ENCODE measurements around the gene NAAA.
"Not testable (repeated sequence)": the region's sequence is repeated elsewhere in the genome, so short reads cannot be mapped to it uniquely, and the experiment has no call there.

The NAAA gene

GRCh38 chr4:75940692-75941253 lies at the start of gene NAAA:
Gene NAAA (minus strand): TSS chr4:75941013. CDS start chr4:75940949, 64 bp downstream.
- peak; percentile 85 for DNase-seq

- peak; percentile 3 for DNase-seq
These were observed 49.2 kb upstream of the NAAA start for GRCh38 chr4:75989846-75990528.

- DNase-seq: no peak
These were observed 44.3 kb upstream of the NAAA start for GRCh38 chr4:75985116-75985515.

- DNase-seq: no peak
These were observed 39.8 kb upstream of the NAAA start for GRCh38 chr4:75980576-75980975.

GRCh38 chr4:75976177-75976576 lies 35.4 kb upstream of the NAAA start:
- DNase-seq: no peak

DNA sequence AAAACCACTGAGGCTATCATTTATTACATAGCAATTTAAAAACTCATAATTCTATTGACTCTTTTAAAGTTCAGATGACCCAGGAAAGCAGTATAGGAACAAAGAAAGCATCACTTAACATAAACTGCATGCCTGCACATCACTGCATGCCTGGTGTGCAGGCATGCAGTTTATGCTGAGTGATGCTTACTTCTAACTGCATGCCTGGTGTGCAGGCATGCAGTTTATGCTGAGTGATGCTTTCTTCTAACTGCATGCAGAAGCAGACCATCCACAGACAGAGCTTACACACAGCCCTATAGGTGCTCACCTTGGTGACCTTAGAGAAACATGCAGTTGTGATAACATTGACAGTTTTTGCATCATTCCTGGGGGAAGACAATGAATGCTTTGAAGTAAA lies 33.0 kb upstream of the NAAA start:
- no peak for DNase-seq

- no peak for DNase-seq
These were observed 27.3 kb upstream of the NAAA start for GRCh38 chr4:75968084-75968483.

GRCh38 chr4:75963558-75963957 lies 22.7 kb upstream of the NAAA start:
- DNase-seq: no peak

DNA sequence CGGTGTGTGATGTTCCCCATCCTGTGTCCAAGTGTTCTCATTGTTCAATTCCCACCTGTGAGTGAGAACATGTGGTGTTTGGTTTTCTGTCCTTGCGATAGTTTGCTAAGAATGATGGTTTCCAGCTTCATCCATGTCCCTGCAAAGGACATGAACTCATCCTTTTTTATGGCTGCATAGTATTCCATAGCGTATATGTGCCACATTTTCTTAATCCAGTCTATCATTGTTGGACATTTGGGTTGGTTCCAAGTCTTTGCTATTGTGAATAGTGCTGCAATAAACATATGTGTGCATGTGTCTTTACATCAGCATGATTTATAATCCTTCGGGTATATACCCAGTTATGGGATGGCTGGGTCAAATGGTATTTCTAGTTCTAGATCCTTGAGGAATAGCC lies 21.3 kb upstream of the NAAA start:
- DNase-seq: not testable (repeated sequence)

- DNase-seq: not testable (repeated sequence)
These were observed 17.7 kb upstream of the NAAA start for GRCh38 chr4:75958546-75958945.

- not testable (repeated sequence) for DNase-seq
These were observed 14.0 kb upstream of the NAAA start for GRCh38 chr4:75954811-75955210.

DNA sequence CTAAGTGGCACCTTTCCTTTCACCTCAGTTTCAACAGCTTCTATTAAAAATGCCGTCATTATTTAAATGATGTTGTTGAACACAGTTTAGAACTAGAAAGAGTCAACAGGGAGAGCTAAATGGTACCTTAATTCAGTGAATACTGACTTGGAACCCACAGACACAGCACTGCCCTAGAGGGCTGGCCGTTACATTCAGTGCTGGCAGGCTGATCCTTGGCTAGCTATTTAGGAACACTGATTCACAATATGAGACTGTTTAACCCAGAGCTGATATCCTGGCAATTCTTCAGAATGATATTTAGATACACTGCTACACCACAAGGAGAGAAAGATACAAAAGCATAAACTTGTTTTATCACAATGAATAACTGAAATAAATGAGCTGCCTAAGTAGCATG lies 12.7 kb upstream of the NAAA start:
- no peak for DNase-seq

GRCh38 chr4:75950213-75950815 lies 9.5 kb upstream of the NAAA start:
- DNase-seq: peak; percentile 35

GRCh38 chr4:75948822-75949444 lies 8.1 kb upstream of the NAAA start:
- DNase-seq: no peak

DNA sequence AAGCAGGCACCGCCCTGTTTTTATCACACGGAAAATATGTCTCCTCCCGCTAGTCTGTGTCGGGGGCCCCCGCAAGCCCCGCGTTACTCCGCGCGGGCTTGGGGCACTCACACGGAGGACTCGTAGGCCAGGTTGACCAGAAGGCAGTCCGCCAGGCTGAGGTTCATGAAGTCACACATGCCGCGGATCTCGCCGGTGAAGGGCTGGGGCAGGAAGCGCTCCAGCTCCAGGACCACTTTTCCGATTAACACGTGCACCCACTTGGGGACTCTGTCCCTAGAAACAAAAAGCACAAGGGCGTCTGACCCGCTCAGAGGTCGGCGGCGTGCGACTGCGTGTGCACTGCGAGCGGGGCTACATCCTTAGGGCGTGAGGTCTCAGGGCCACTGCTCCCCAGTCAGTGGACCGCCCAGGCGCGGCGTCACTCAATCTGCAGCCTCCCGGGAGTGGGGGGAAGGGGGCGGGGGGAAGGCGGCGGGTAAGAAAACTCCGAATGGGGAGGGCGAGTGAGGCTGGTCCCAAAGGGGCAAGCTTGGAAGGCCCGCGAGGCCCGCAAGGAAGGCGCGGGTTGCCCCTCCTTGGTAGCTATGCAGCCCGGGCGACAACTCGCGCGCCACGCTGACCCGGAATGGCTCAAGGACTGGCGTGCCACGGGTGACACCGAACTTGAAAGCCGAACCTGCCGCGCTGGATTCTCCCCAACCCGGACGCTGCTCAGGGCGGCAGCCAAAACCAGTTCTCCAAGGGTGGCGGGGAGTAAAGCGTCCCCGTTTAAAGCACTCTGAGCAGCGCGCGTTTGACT lies 722 bp downstream of the NAAA start:
- peak; percentile 87 for DNase-seq

GRCh38 chr4:75935628-75936027 lies 5.2 kb downstream of the NAAA start:
- DNase-seq: peak; percentile 24

DNA sequence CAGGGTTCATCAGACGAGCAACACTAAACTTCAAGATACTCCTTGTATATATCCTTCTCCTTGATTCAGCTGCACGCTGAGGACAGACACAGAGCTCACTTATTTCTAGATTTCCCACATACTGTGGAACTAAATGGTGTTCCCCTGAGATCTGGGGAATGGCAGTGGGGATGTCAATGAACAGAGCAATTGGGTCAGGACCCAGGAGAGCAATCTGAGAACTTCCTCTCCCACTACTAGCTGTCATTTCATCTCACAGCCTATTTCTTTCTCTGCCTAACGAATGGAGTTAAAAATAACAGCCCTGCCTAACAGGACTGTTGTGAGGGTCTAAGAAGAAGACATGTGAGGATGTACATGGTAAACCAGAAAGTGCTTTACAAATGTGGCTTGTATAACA lies 10.7 kb downstream of the NAAA start:
- DNase-seq: no peak

DNA sequence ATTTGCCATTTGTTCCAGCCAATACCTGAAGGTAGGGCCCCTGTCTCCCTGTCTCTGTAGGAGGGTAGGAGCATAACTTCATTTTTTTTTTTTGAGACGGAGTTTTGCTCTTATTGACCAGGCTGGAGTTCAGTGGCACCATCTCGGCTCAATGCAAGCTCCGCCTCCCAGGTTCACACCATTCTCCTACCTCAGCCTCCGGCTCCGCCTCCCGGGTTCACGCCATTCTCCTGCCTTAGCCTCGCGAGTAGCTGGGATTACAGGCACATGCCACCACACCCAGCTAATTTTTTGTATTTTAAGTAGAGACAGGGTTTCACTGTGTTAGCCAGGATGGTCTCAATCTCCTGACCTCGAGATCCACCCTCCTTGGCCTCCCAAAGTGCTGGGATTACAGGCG lies 15.9 kb downstream of the NAAA start:
- DNase-seq: not testable (repeated sequence)

DNA sequence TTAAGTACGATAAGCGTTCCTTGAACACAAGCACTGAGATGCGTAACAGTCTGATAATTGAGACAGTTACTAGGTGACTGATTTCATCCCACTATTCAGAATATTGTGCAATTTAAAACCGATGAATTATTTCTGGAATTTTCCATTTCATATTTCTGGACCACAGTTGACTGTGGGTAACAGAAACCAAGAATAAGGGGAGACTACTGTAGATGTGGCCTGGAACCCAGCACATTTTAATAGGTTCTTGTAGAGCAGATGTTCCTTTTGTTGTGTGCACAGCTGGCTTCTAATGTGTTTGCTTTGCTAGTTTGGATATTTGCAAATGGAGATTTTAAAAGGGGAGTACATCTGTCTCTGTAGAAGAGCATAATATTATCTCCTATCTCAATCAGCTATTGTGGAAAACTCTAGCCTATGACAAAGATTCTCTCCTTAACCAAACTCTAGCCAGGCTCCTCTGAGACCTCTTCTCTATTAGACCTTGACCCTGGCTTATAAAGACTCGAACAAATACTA lies 16.4 kb downstream of the NAAA start:
- DNase-seq: no peak

DNA sequence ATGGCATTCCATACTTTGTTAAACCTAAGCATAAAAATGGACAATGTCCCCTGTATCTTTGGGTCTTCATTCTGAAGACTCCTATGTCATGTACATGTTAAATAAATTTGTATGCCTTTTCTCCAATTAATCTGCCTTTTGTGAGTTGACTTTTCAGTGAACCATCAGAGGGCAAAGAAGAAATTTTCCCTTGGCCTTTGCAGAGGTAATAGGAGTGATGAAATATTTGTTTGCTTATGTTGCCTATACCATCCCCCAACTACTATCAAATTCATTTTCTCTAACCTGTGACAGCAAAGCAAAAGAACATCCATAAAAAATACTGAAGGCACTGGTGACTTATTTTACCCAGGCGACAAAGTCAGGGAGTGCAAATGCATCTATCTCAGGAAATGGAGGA lies 18.2 kb downstream of the NAAA start:
- no peak for DNase-seq

DNA sequence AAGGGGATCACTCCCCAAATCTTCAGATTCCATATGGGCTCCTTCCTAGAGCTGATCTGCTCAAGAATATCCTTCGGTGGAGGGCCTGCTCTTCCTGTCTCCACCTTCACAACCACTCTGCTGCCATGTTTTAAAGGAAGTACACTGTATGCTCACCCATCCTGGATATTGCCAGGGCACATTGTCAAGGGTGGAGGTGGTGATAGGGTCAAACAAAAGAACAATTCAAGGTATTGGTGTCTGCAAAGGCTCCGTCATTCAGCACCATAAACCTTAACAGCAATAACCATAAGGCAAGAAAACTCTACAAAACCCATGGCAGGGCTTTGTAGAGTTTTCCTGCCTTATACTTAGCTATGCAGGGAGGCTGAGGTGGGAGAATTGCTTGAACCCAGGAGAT lies 18.9 kb downstream of the NAAA start:
- DNase-seq: no peak

DNA sequence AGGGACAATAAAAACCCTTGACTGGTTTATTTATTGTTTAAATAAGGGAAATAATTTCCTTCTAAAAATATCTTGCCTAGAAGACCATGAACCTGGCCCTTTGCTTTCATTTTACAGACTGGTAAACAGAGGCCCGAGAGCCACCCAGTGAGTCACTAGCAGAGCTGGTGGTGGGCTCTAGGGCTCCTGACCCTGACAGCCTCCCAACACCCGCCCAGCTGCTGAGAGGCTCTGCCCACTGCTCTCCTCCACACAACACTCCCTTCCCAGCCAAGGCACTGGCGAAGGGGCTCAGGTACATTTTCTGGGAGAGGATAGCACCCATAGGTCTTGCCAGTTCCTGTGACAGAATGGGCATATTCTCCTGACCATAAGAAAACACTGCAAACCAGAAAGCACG lies 20.5 kb downstream of the NAAA start:
- no peak for DNase-seq

- DNase-seq: peak; percentile 28
These were observed 20.9 kb downstream of the NAAA start for GRCh38 chr4:75919920-75920319.

Data from eye (tissue), 1 donor.